ENCODE results near the gene MBP. TPM values are rescaled to one million over a fixed set of nuclear protein-coding genes. Genes with fewer than 3 reads are reported as not detected.

MBP gene
- total RNA-seq, 1 experiment from 2014 or later: 47.4 TPM

- ChIA-PET CTCF (no interaction called here), POLR2A (ENCODE audit: unreplicated experiment) (no interaction called here)
- H3K9ac ChIP-seq (ENCODE audit: low read length): 0 out of 2 replicates have a peak overlapping the region, but pooled peaks have one; percentile 10
- peaks cover 8% of the 10 kb centered on the region; the same call in 1 of the 2 replicates for H3K36me3 ChIP-seq (ENCODE audit: low read depth, low read length)
- BruUV-seq (replicated peaks): no TSS peak
- no peaks in the 10 kb centered on the region for H4K20me1 ChIP-seq (ENCODE audit: low read length)
- H3K9me3 ChIP-seq (ENCODE audit: low read length): no peaks in the 10 kb centered on the region
- no peak overlapping the region for H3K4me3 ChIP-seq (ENCODE audit: low read length)
- no peaks in the 10 kb centered on the region for H3K9me2 ChIP-seq (replicated peaks; ENCODE audit: low read length)
- peaks cover 26% of the 10 kb centered on the region for H3K79me2 ChIP-seq (ENCODE audit: low read length)
- H3K27me3 ChIP-seq (ENCODE audit: low read length): no peaks in the 10 kb centered on the region
- no peak overlapping the region for H2AFZ ChIP-seq (ENCODE audit: low read length)
- TF ChIP-seq EZH2phosphoT487 (IDR thresholded peaks at IDR 0.05; ENCODE audit: borderline replicate concordance, low read length): no peak
- no peak for TF ChIP-seq CTCF (conservative IDR thresholded peaks at IDR 0.05; ENCODE audit: low read depth, low read length)
- no peak for TF ChIP-seq EZH2 (IDR thresholded peaks at IDR 0.05; ENCODE audit: low read length, unreplicated experiment)
- DNase-seq: no peak
- intact Hi-C loops (cut with micrococcal nuclease): no loop called here
- peaks cover 36% of the 10 kb centered on the region for H3K4me1 ChIP-seq (ENCODE audit: insufficient read depth, low read length)
- 0 out of 2 replicates have a peak overlapping the region, but pooled peaks have one; percentile 85 for H3K27ac ChIP-seq (ENCODE audit: low read length)
- H3K4me2 ChIP-seq (ENCODE audit: low read length): no peak overlapping the region
- H3F3A ChIP-seq (ENCODE audit: low read length, unreplicated experiment): no peaks in the 10 kb centered on the region
- ATAC-seq: no peak
Observed at GRCh38 chr18:77090546-77091174, 41.9 kb downstream of the MBP start.

- ATAC-seq: no peak; the same call in 1 of the 2 replicates
- no peaks in the 10 kb centered on the region for H3K27me3 ChIP-seq (ENCODE audit: low read length)
- intact Hi-C loops (cut with micrococcal nuclease): loop anchor here (1.0 kb wide), 2 partner anchors 11 to 38 kb away; no protein-coding TSS in a partner anchor
- H3K9me2 ChIP-seq (replicated peaks; ENCODE audit: low read length): no peaks in the 10 kb centered on the region
- no peaks in the 10 kb centered on the region for H3K9me3 ChIP-seq (ENCODE audit: low read length)
- no peaks in the 10 kb centered on the region for H3F3A ChIP-seq (ENCODE audit: low read length, unreplicated experiment)
- H3K27ac ChIP-seq (ENCODE audit: low read length): peak overlapping the region; percentile 85
- H3K9ac ChIP-seq (ENCODE audit: low read length): peak overlapping the region; percentile 60
- no peak overlapping the region for H2AFZ ChIP-seq (ENCODE audit: low read length)
- peaks cover 36% of the 10 kb centered on the region for H3K4me1 ChIP-seq (ENCODE audit: insufficient read depth, low read length)
- TF ChIP-seq EZH2 (IDR thresholded peaks at IDR 0.05; ENCODE audit: low read length, unreplicated experiment) (no peak), CTCF (conservative IDR thresholded peaks at IDR 0.05; ENCODE audit: low read depth, low read length) (no peak), EZH2phosphoT487 (IDR thresholded peaks at IDR 0.05; ENCODE audit: borderline replicate concordance, low read length) (no peak)
- peaks cover 5% of the 10 kb centered on the region; the same call in 1 of the 2 replicates for H3K36me3 ChIP-seq (ENCODE audit: low read depth, low read length)
- H3K4me3 ChIP-seq (ENCODE audit: low read length): no peak overlapping the region
- no peak for DNase-seq
- ChIA-PET POLR2A (ENCODE audit: unreplicated experiment) (no interaction called here), CTCF (no interaction called here)
- no peaks in the 10 kb centered on the region for H4K20me1 ChIP-seq (ENCODE audit: low read length)
- peaks cover 26% of the 10 kb centered on the region for H3K79me2 ChIP-seq (ENCODE audit: low read length)
- BruUV-seq (replicated peaks): no TSS peak
- peak overlapping the region; percentile 47 for H3K4me2 ChIP-seq (ENCODE audit: low read length)
Observed at GRCh38 chr18:77089723-77090285, 42.8 kb downstream of the MBP start.

Measured in PC-3 (cell line).